GM19023 (cell line): Measurements from ENCODE around the gene SZT2.

Source experiments
- ATAC-seq: cut with Tn5 transposase; IDR thresholded peaks from one replicate; pipeline ENCODE4 v1.9.1; 2021; ENCODE audit warnings: mild to moderate bottlenecking, moderate library complexity; ENCODE audit not compliant: unreplicated experiment

SZT2 gene

GRCh38 chr1:43421976-43422750 is 32.5 kb downstream of the SZT2 start:
- no peak for ATAC-seq

- no peak for ATAC-seq
These were observed 33.4 kb downstream of the SZT2 start for GRCh38 chr1:43422995-43423671.

- ATAC-seq = no peak
These were observed 34.2 kb downstream of the SZT2 start for GRCh38 chr1:43423672-43424550.

- ATAC-seq = no peak
These were observed 35.3 kb downstream of the SZT2 start for GRCh38 chr1:43425045-43425444.

- ATAC-seq = no peak
These were observed 36.5 kb downstream of the SZT2 start for GRCh38 chr1:43426221-43426620.

- ATAC-seq = no peak
These were observed 37.8 kb downstream of the SZT2 start for GRCh38 chr1:43427524-43427923.

- no peak for ATAC-seq
These were observed 38.2 kb downstream of the SZT2 start for GRCh38 chr1:43427941-43428340.

DNA sequence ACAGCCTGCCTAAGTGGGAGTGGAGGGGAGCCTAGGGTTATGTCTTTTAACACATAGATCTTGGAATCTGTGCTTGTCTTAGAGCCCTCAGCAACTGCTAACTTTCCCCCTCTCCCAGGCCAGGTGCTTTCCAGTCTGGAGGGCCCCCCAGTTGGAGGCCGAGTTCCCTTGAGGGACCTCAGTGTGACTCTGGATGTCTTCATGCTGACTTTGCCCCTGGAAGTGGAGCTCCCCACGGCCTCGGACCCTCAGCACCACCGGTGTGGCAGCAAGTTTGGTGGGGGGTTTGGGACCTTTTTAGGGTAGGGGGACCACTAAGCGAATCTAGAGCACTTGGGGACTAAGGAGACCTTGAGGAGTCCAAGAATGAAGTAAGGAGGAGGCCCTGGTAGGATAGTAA is 41.1 kb downstream of the SZT2 start:
- ATAC-seq = no peak

GRCh38 chr1:43431676-43432075 is 42.0 kb downstream of the SZT2 start:
- ATAC-seq = no peak

- ATAC-seq = no peak
These were observed 42.6 kb downstream of the SZT2 start for GRCh38 chr1:43432171-43432860.

DNA sequence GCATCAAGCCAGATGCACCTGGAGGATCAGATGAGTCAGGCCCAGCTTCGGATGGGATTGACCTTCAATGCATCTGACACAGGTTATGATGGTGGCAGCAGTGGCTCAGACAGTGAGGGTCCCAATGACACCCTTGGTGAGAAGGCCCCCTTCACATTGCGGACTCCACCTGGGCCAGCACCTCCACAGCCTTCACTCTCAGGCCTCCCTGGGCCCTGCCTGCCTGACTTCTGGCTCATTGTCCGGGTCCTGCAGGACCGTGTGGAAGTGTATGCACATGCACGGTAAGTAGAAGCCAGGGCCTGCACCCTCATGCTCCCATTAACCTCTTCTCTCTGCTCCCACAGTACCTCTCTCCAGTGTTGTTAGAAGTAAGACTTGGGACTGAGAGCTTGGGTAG is 43.2 kb downstream of the SZT2 start:
- ATAC-seq = no peak

DNA sequence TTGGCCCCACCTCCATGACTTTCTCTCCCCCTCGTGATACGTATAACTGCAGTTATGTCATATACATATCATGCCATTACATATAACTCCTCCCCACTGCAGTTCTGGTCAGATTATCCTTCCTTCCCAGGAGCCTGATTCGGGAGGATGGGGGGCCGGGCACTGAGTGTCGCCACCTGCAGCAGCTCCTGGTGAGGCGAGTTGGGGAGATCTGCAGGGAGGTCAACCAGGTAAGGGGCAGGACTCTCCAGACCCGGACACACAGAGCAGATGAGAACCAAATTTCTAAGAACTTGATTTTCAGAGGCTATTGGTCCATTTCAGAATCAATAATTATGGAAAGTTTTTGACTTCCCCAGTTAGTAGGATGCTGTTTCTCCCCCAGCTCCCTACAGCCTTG is 44.6 kb downstream of the SZT2 start:
- no peak for ATAC-seq

GRCh38 chr1:43435146-43436145 is 45.7 kb downstream of the SZT2 start:
- no peak for ATAC-seq

GRCh38 chr1:43436371-43436770 is 46.7 kb downstream of the SZT2 start:
- no peak for ATAC-seq

- no peak for ATAC-seq
These were observed 47.6 kb downstream of the SZT2 start for GRCh38 chr1:43437031-43437973.

- no peak for ATAC-seq
These were observed 48.3 kb downstream of the SZT2 start for GRCh38 chr1:43438006-43438405.

- ATAC-seq = no peak
These were observed 48.9 kb downstream of the SZT2 start for GRCh38 chr1:43438576-43438952.

GRCh38 chr1:43438953-43439581 is 49.4 kb downstream of the SZT2 start:
- no peak for ATAC-seq
